Hepatic stellate cell (primary cell): ENCODE data around the gene ENTREP3.

Experiments used
- DNase-seq: peaks from one replicate; pipeline ENCODE4 v3.0.0; 2011; ENCODE audit warnings: low spot score

ENTREP3 gene

DNA sequence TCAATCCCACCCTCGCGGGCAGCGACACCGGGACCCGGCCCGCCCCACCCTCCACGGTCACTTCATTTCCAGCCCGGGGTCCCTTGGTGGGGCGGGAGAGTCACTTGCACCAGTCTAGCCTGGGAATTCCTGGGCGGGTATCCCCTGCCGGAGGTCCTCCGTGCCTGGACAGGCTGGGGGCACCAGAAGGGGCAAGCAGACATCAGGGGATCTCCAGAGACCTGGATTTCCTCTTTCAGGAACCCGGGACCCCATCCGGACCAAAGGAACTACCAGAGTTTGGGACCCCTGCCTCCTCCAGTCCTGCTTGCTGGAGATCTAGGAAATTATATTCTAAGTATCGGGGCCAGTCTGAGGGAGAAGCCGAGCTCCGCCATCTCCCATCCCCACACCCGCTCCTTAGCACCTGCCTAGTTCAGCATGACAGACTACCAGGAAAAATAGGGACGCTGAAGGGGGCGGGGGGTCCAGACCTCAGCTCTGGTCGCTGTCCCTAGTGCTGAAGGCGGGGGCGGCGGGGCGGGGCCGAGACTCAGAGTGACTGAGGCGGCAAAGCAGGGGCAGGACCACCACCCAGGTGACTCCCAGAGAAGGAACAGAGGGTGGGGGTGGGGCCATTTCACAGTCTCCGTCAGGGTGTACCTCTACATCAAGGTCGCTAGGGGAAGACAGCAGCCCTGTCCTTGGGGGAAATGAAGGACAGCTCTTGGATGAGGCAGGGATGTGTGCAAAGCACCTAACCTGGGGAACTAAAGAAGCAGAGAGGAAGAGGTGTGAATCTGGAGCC is 22.8 kb upstream of the ENTREP3 start:
- peak; percentile 50 for DNase-seq

GRCh38 chr1:155277070-155277901 is 22.0 kb upstream of the ENTREP3 start, which contains the start of gene HCN3:
Gene HCN3 (plus strand): TSS chr1:155277463. CDS start chr1:155277591, 128 bp downstream.
- peak; percentile 99 for DNase-seq

- peak; percentile 99 for DNase-seq
These were observed 18.3 kb upstream of the ENTREP3 start, which contains the start of gene CLK2 for GRCh38 chr1:155273343-155274245. Gene CLK2 (minus strand): TSS chr1:155273504. CDS start chr1:155270977, 2,527 bp downstream.

GRCh38 chr1:155272466-155273342 is 17.4 kb upstream of the ENTREP3 start:
- peak; percentile 81 for DNase-seq

DNA sequence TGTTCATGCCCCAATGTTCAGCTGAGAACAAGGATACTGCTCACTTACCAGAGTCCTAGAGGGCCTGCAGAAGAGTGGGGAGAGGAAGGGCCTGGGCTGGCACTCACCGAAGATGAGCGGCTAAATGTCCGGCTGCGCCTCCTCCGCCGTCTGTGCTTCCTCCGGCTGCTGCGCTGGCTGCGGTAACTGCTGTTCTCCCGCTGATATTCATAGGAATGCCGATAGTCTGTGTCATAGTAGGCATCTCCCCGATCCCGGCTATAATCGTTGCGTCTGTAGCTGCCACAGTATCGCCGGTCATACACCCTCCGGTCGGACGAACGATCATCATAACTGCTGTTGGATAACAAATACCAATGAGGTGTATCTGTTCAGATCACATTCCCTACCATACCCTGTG is 14.1 kb upstream of the ENTREP3 start:
- DNase-seq, result no peak

- no peak for DNase-seq
These were observed 13.3 kb upstream of the ENTREP3 start for GRCh38 chr1:155268630-155269029.

GRCh38 chr1:155267373-155267772 is 12.1 kb upstream of the ENTREP3 start:
- no peak for DNase-seq

- no peak for DNase-seq
These were observed 11.3 kb upstream of the ENTREP3 start for GRCh38 chr1:155266553-155266952.

GRCh38 chr1:155263067-155263466 is 7.8 kb upstream of the ENTREP3 start:
- DNase-seq, result no peak

DNA sequence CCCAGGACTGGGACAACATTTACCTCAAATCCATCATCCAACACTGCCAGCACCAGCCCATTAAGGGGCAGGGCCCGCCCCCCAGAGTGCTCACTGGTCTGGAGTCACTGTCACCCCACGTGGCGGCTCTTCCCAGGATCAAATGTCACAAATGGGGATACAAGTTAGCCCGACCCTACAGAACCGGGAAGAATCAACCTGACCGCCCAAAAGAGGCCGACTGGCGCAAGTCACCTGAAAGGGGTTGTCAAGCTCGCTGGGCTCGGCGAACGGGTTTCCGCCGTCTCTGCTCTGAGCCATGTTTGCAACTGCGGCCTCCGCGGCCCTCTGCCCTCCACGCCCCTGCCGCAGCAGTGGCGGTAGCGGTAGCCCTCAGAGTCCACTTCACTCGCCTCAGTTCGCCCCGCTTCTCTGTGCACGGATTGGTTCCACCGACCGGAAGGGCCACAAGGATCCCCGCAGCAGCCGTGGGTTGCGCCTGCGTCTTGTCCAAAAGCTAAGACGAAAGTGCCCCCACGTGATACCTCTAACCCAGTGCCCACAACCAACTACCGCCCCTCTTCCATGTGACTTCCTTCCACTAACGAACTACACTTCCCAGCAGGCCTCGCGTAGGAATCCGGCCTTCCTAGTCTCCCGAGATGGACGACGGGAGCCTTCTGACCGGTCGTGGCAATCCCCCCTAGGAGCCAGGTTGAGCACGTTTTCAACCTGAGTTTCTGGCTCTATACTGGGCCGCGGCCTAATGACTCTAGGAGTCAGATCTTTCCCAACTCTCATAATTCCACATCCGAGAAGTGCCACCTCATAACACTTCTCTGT is 6.8 kb upstream of the ENTREP3 start, which contains the start of gene SCAMP3:
TSS of gene SCAMP3 (minus strand) at position 509 of the 822 bp plus-strand sequence. CDS start at position 300, 209 bp downstream.
- peak; percentile 99 for DNase-seq

GRCh38 chr1:155261493-155261851 is 6.2 kb upstream of the ENTREP3 start:
- peak; percentile 54 for DNase-seq

GRCh38 chr1:155260276-155260675 is 5.0 kb upstream of the ENTREP3 start:
- DNase-seq, result no peak

- DNase-seq, result no peak
These were observed 972 bp upstream of the ENTREP3 start for GRCh38 chr1:155256058-155256852.

GRCh38 chr1:155254714-155255242 is 505 bp downstream of the ENTREP3 start:
- DNase-seq, result peak; percentile 55

DNA sequence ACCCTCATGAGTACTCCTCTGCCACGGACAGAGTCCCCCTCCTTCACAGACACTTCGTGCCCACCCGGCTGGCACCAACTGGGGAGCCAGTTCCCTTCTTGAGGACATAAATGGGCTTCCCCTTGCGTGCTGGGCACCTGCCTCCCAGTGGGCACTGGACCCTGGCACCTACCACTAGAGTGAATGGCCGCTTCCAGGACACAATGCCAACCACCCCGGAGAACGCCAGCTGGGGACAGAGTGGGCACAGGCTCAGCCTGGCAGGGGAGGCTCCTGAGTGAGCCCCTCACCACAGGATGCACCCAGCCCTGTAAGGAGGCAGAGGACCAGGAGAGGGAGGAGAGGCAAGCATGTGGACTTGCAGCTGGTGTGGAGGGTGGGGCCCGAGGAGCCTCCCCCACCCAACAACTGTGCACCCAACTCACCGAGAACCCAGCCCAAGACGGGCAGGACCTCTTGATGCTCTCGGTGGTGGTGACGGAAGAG is 1.0 kb downstream of the ENTREP3 start:
- DNase-seq, result no peak

DNA sequence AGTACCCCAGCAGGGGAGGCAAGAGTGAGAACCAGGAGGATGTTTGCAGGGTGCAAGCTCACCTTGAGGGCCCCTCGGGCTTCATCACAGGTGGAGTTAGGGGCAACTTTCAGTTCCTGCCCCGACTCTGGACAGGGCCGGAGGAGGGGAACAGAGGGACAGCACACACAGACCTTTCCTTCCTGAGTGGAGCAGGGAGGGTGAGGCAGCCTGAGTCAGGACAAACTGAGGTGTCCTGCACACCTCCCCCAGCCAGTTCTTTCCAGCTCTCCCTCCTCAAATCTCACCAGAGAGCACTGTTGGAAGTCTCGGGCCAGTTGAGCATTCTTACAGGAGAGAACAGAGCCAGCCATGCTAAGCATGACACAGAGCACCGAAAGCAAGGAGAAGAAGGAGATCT is 1.5 kb downstream of the ENTREP3 start:
- DNase-seq, result peak; percentile 19

DNA sequence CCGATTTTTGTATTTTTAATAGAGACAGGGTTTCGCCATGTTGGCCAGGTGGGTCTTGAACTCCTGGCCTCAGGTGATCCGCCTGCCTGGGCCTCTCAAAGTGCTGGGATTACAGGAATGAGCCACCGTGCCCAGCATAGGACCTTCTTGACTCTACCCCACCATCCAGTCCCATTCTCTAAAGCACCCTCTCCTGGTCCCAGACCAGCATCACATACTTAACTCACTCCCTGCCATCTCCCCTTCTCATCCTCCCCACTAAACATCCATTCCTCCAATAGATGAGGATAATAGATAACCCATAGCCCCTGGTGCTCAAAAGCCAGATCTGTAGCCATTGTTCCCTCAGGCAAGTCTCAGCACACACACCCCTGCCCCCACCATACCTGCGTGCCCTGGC is 2.1 kb downstream of the ENTREP3 start:
- DNase-seq, result peak; percentile 29

GRCh38 chr1:155251566-155251965 is 3.7 kb downstream of the ENTREP3 start:
- no peak for DNase-seq
